ENCODE results near the gene RAB8B.

RAB8B gene

DNA sequence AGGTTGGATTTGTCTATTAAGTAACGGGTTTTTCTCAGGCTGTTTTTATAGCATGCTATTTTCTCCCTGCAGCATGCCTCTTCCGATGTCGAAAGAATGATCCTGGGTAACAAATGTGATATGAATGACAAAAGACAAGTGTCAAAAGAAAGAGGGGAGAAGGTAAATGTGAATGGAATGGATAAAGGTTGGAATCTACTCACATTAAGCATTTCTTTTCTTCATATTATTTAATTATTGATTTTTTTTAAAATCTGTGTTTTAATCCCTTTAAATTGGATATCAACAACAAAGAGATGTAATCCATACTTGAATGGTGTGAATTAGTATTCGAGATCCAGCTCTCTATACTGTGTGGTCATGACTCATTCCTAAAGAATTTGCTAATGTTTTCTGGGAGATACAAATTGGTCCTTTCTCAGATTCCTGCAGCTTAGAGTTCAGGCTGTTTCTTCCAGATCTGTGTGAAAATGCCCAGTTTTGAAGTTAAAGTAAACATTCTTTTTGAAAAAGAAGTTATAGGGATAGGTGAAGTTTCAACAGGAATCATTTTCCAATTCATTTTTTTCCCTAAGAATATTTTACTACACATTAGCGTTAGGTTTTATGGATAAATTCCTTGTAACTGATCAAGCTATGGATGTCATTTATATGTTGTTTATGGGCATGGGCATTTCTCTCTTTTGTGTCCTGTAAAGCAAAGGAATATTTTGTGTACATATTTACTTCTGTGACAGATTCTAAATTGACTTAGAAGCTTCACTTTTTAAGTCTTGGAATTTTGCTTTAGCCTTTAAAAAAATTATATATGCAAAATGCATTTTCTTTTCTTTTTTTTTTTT lies 67.2 kb downstream of the RAB8B start:
- Histone ChIP-seq H3K9ac (ENCODE audit: low read length) (peak overlapping the region; percentile 67), H3K36me3 (ENCODE audit: control insufficient read depth, insufficient read depth, low read length, severe bottlenecking) (peaks cover 32% of the 10 kb centered on the region), H3K9me3 (ENCODE audit: control insufficient read depth, low read length) (no peaks in the 10 kb centered on the region), H3K4me3 (ENCODE audit: low read length) (no peak overlapping the region), H3K27me3 (replicated peaks; ENCODE audit: control insufficient read depth, insufficient read depth, low read length) (no peaks in the 10 kb centered on the region), H3K4me1 (ENCODE audit: control insufficient read depth, insufficient read depth, low read length) (peaks cover 16% of the 10 kb centered on the region)
- peak; percentile 79 for DNase-seq (ENCODE audit: low read depth)

DNA sequence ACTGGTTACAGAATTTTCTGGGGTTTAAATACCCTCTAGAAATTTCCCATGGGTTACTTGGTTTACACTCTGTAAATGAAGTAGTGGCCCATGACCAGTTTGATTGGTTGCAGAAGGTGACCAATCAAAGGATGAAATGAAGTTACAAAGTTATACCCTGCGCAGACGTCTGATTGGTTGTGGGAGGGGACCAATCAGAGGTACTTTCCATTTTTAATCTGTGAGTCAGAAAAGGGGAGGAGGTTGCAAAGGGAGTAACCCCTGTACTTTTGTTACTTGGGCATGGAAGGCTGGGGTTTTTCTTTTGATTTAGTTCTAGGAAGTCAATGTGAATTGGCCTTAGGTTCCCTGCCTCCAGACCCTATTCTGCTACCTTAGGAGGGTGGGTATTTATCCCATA lies 69.3 kb downstream of the RAB8B start:
- DNase-seq (ENCODE audit: low read depth) = no peak

DNA sequence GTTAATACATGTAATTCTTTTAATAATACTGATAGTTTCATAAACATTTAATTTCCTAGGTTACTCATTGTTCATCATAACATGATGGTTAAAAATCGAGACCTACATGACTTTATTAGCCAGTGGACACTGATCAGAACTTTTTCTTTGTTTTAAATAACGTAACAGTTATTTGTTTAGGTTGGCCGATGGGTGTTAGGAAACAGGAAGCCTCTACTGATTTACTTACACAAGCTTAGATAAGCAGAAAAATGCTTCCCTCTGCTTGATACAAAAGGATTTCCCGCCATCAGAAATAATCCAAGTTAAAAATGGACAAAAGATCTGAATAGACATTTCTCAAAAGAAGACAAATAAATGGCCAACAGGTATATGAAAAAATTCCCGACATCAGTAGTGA lies 71.4 kb downstream of the RAB8B start:
- Histone ChIP-seq H3K4me3 (ENCODE audit: low read length) (no peak overlapping the region), H3K9me3 (ENCODE audit: control insufficient read depth, low read length) (no peaks in the 10 kb centered on the region), H3K27me3 (replicated peaks; ENCODE audit: control insufficient read depth, insufficient read depth, low read length) (no peaks in the 10 kb centered on the region), H3K9ac (ENCODE audit: low read length) (no peak overlapping the region), H3K4me1 (ENCODE audit: control insufficient read depth, insufficient read depth, low read length) (peaks cover 16% of the 10 kb centered on the region), H3K36me3 (ENCODE audit: control insufficient read depth, insufficient read depth, low read length, severe bottlenecking) (peaks cover 61% of the 10 kb centered on the region)
- no peak for DNase-seq (ENCODE audit: low read depth)

More for the DNA sequence above, 69.3 kb downstream of the RAB8B start:
- H3K36me3 ChIP-seq (ENCODE audit: control insufficient read depth, insufficient read depth, low read length, severe bottlenecking) = peaks cover 44% of the 10 kb centered on the region
- no peaks in the 10 kb centered on the region for H3K27me3 ChIP-seq (replicated peaks; ENCODE audit: control insufficient read depth, insufficient read depth, low read length)
- no peak overlapping the region for H3K4me3 ChIP-seq (ENCODE audit: low read length)
- peaks cover 16% of the 10 kb centered on the region for H3K4me1 ChIP-seq (ENCODE audit: control insufficient read depth, insufficient read depth, low read length)
- no peaks in the 10 kb centered on the region for H3K9me3 ChIP-seq (ENCODE audit: control insufficient read depth, low read length)
- H3K9ac ChIP-seq (ENCODE audit: low read length) = no peak overlapping the region

DNA sequence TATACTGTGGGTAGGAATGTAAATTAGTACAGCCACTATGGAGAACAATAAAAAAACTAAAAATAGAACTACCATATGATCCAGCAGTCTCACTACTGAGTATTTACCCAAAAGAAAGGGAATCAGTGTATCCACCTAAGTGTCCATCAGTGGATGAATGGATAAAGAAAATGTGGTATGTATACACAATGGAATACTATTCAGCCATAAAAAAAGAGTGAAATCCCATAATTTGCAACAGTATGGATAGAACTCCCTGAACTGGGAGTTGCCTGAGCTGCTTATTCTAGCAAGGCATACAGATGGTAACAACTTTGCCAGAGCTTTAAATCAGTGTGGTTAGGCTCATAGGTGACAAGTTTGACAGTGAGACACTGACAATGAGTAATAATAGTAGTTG lies 71.9 kb downstream of the RAB8B start:
- no peak for DNase-seq (ENCODE audit: low read depth)
- no peaks in the 10 kb centered on the region for H3K9me3 ChIP-seq (ENCODE audit: control insufficient read depth, low read length)
- H3K9ac ChIP-seq (ENCODE audit: low read length) = no peak overlapping the region
- H3K4me3 ChIP-seq (ENCODE audit: low read length) = no peak overlapping the region
- H3K27me3 ChIP-seq (replicated peaks; ENCODE audit: control insufficient read depth, insufficient read depth, low read length) = no peaks in the 10 kb centered on the region
- peaks cover 62% of the 10 kb centered on the region for H3K36me3 ChIP-seq (ENCODE audit: control insufficient read depth, insufficient read depth, low read length, severe bottlenecking)
- H3K4me1 ChIP-seq (ENCODE audit: control insufficient read depth, insufficient read depth, low read length) = peaks cover 11% of the 10 kb centered on the region

DNA sequence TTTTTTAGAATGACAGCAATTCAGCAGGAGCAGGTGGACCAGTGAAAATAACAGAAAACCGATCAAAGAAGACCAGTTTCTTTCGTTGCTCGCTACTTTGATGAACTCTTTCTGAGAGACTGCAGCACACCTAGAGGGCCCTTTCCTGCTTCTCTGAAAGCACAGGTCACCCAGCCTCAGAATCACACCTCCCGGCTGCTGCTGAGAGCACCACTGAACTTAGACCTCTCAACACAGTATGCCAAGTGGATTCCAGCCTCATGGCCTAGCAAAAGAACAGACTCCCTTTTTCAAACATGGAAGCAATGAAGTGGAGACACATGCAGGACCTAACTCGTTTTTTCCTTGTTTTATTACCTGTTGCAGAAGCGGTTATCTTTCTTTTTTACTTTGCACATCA lies 74.1 kb downstream of the RAB8B start:
- H3K4me3 ChIP-seq (ENCODE audit: low read length) = no peak overlapping the region
- H3K27me3 ChIP-seq (replicated peaks; ENCODE audit: control insufficient read depth, insufficient read depth, low read length) = no peaks in the 10 kb centered on the region
- peaks cover 67% of the 10 kb centered on the region for H3K36me3 ChIP-seq (ENCODE audit: control insufficient read depth, insufficient read depth, low read length, severe bottlenecking)
- no peaks in the 10 kb centered on the region for H3K4me1 ChIP-seq (ENCODE audit: control insufficient read depth, insufficient read depth, low read length)
- H3K9me3 ChIP-seq (ENCODE audit: control insufficient read depth, low read length) = no peaks in the 10 kb centered on the region
- no peak overlapping the region for H3K9ac ChIP-seq (ENCODE audit: low read length)
- DNase-seq (ENCODE audit: low read depth) = no peak

DNA sequence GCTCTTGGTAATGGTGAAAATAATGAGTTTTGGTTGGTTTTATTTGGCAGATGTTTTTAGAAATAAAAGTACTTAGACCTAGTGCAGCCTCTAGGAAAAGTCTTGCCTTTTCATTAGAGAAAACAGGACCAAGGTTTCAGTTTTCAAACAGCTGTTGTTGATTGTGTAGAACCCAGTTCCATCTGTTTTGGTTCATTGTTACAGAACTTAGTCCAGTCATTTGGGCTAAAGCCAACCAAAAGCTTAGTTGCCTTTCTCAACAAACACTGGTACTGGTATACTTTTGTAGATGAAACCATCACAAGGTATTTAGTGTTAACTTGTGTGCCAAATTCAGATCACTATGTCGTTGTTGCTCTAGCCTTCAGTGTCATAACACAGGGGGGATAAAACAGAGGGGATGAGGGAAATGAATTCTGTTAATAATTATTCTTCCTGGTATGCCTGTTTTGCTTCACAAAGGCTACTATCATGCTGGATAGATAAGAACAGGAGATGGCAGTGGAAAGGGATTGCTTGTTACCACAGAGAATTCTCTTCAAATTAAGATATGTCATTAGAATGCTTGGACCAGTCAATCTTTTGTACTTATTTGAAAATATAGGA lies 75.4 kb downstream of the RAB8B start:
- no peak overlapping the region for H3K9ac ChIP-seq (ENCODE audit: low read length)
- H3K27me3 ChIP-seq (replicated peaks; ENCODE audit: control insufficient read depth, insufficient read depth, low read length) = no peaks in the 10 kb centered on the region
- peaks cover 63% of the 10 kb centered on the region for H3K36me3 ChIP-seq (ENCODE audit: control insufficient read depth, insufficient read depth, low read length, severe bottlenecking)
- no peak overlapping the region for H3K4me3 ChIP-seq (ENCODE audit: low read length)
- H3K4me1 ChIP-seq (ENCODE audit: control insufficient read depth, insufficient read depth, low read length) = no peaks in the 10 kb centered on the region
- no peaks in the 10 kb centered on the region for H3K9me3 ChIP-seq (ENCODE audit: control insufficient read depth, low read length)
- DNase-seq (ENCODE audit: low read depth) = peak; percentile 88

DNA sequence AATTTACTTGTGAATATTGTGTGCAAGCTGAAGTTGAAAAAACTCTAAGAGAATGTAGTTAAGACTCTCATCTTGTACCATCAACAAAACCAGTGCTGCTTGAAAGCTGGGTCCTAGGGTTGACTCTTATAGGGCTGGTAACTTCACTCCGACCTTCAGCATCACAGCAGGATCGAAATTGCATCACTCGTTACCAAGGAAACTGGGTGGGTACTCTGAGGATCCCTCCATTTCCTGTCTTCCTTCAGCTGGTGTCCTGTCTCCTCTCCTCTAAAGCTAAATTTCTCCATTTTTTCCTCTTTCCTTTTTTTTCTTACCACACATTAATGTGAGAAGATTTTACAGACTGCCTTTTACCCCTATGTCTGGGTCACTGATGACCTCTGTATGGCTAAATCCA lies 85.0 kb downstream of the RAB8B start:
- Histone ChIP-seq H3K36me3 (ENCODE audit: control insufficient read depth, insufficient read depth, low read length, severe bottlenecking) (no peaks in the 10 kb centered on the region), H3K4me3 (ENCODE audit: low read length) (no peak overlapping the region), H3K9ac (ENCODE audit: low read length) (no peak overlapping the region), H3K4me1 (ENCODE audit: control insufficient read depth, insufficient read depth, low read length) (peaks cover 16% of the 10 kb centered on the region), H3K27me3 (replicated peaks; ENCODE audit: control insufficient read depth, insufficient read depth, low read length) (no peaks in the 10 kb centered on the region), H3K9me3 (ENCODE audit: control insufficient read depth, low read length) (no peaks in the 10 kb centered on the region)
- DNase-seq (ENCODE audit: low read depth) = no peak

DNA sequence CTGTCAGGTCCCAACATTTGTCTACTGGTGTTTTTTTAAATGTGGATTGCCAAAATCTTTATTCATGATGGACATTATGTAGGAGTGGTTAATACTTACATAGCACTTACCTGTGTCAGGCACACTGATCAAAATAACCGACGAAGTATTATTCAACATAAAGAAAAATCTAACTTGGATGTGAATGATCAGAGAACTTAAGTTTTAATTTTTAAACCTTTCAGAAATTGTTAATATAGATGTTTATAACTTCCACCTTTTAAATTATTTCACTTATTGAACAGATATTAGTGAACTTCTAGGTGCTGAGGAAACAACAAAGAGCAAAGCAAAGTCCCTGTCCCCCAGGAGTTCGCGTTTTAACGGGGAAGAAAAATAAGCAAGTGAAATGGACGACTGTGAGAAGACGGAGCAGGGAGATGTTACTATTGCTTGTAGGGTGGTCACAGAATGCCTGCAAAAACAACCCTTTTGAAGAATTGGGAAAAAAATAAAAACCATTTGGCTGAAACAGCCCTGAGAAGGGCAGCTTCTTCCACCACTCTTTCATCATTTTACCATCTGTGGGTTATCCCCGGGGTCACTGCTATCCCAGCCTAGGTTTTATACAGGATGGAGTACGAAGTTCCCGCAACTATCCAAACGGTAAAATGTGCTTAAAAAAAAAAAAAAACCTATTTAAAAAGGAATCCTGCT lies 87.1 kb downstream of the RAB8B start:
- Histone ChIP-seq H3K27me3 (replicated peaks; ENCODE audit: control insufficient read depth, insufficient read depth, low read length) (no peaks in the 10 kb centered on the region), H3K4me3 (ENCODE audit: low read length) (peak overlapping the region; percentile 87), H3K36me3 (ENCODE audit: control insufficient read depth, insufficient read depth, low read length, severe bottlenecking) (peaks cover 13% of the 10 kb centered on the region), H3K9ac (ENCODE audit: low read length) (peak overlapping the region; percentile 94), H3K9me3 (ENCODE audit: control insufficient read depth, low read length) (no peaks in the 10 kb centered on the region), H3K4me1 (ENCODE audit: control insufficient read depth, insufficient read depth, low read length) (peaks cover 16% of the 10 kb centered on the region)
- DNase-seq (ENCODE audit: low read depth) = no peak

DNA sequence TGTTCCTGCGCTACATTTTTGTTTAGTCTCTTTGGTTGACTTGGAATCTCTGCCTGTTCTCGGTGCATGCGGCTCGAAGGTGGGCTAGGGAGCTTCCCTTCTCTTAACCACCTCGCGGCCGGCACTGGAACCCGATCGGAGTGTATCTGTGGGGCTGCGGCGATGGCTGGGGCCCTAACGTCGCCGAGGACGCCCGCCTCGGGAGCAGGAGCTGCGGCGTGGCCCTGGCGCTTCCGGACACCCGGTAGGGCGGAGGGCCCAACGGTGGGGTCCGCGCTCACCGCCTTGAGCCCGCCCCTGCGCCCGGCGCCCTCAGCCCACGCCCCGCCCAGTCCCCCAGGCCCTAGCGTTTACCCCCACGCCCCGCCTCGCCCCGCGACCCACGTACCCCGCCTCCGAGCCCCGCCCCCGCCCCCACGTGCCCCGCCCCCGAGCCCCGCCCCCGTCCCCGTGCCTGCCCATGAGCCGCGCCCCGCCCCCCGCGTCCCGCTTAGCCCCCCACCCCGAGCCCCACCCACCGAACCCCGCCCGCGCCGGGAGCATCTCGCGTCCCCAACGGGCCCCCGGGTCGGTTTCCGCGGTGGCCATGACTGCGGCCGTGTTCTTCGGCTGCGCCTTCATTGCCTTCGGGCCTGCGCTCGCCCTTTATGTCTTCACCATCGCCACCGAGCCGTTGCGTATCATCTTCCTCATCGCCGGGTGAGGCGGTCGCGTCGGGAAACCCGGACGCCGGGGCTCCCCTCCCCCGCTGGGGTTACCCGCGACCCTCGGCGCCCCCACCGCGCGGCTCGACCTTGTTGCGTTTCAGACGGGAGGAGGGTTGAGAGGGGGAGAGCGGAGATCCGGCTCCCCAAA lies 87.9 kb downstream of the RAB8B start, which contains the start of gene APH1B:
Gene APH1B, plus strand, starts transcription at position 568 of the 855 bp plus-strand sequence. Its CDS starts 19 bp downstream, at position 587.
- peak; percentile 90 for DNase-seq (ENCODE audit: low read depth)
- Histone ChIP-seq H3K27me3 (replicated peaks; ENCODE audit: control insufficient read depth, insufficient read depth, low read length) (no peaks in the 10 kb centered on the region), H3K36me3 (ENCODE audit: control insufficient read depth, insufficient read depth, low read length, severe bottlenecking) (peaks cover 13% of the 10 kb centered on the region), H3K4me1 (ENCODE audit: control insufficient read depth, insufficient read depth, low read length) (peaks cover 16% of the 10 kb centered on the region), H3K9ac (ENCODE audit: low read length) (peak within 1 kb of the TSS; percentile 97), H3K4me3 (ENCODE audit: low read length) (peak within 1 kb of the TSS; percentile 93), H3K9me3 (ENCODE audit: control insufficient read depth, low read length) (no peaks in the 10 kb centered on the region)

DNA sequence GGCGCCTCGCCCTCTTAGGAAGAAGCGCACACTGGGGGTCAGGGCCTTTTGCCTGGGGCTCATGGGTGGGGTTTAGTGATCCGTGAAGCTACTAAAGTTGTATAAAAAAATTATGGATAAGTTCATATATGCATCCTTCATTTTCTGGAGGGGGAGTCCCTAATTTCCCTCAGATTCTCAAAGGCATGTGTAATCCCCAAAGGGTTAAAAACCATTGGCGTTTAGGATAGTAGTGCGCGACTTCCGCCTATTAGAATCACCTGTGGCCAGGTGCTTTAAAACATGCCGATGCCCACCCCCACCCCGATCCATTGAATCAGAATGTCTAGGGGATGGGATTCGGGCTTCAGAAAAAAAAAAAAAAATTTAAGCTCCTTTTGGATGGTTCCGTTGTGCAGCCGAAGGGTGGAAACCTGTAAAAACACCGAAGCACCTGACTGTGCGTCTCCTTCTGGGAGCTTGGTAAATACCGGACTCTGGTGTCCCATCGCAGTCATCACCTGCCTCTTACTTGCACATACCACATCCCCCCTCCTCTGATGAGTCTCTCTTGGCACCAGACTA lies 88.6 kb downstream of the RAB8B start:
- H3K36me3 ChIP-seq (ENCODE audit: control insufficient read depth, insufficient read depth, low read length, severe bottlenecking) = peaks cover 13% of the 10 kb centered on the region

More for the DNA sequence above, 88.6 kb downstream of the RAB8B start:
- H3K4me3 ChIP-seq (ENCODE audit: low read length) = peak overlapping the region; percentile 93
- H3K4me1 ChIP-seq (ENCODE audit: control insufficient read depth, insufficient read depth, low read length) = peaks cover 16% of the 10 kb centered on the region
- no peaks in the 10 kb centered on the region for H3K9me3 ChIP-seq (ENCODE audit: control insufficient read depth, low read length)
- H3K27me3 ChIP-seq (replicated peaks; ENCODE audit: control insufficient read depth, insufficient read depth, low read length) = no peaks in the 10 kb centered on the region
- peak overlapping the region; percentile 97 for H3K9ac ChIP-seq (ENCODE audit: low read length)
- peak; percentile 24 for DNase-seq (ENCODE audit: low read depth)
